Measurements from ENCODE around the gene CEACAM19.

Gene CEACAM19

GRCh38 chr19:44725684-44726083 lies 54.4 kb downstream of the CEACAM19 start:
- DNase-seq, result no peak

GRCh38 chr19:44726465-44726864 lies 55.2 kb downstream of the CEACAM19 start:
- DNase-seq, result no peak

DNA sequence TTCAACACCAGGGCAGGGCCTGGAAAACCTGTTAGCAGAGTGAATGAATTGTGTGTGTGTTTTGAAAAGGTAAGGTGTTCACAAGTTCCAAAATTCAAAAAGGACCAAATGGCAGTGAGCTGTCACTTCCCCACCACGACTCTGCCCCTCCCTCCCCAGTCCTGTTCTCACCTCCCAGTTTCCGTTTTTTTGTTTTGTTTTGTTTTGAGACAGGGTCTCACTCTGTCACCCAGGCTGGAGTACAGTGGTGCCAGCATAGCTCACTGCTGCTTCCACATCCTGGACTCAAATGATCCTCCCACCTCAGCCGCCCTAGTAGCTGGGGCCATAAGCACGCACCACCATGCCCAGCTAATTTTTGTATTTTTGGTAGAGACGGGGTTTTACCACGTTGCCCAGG lies 56.9 kb downstream of the CEACAM19 start:
- DNase-seq, result no peak

DNA sequence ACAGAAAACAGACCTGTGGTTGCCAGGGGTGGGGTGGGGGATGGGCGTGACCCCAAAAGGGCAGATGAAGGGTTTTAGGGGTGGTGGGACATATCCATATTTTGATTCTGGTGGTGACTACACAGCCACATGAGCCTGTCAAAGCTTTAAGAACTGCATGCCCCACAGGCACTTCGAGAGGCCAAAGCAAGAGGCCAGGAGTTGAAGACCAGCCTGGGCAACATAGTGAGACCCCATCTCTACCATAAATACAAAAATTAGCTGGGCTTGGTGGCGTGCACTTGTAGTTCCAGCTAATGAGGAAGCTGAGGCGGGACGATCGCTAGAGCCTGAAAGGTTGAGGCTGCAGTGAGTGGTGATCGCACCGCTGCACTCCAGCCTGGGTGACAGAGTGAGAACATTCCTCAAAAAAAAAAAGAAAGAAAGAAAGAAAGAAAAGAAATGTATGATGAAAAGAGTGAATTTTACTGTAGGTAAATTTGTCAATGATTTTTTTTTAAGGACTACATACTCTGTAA lies 58.3 kb downstream of the CEACAM19 start:
- DNase-seq, result no peak

GRCh38 chr19:44731081-44731480 lies 59.8 kb downstream of the CEACAM19 start:
- no peak for DNase-seq

- no peak for DNase-seq
Measured at GRCh38 chr19:44731622-44732021, 60.3 kb downstream of the CEACAM19 start.

DNA sequence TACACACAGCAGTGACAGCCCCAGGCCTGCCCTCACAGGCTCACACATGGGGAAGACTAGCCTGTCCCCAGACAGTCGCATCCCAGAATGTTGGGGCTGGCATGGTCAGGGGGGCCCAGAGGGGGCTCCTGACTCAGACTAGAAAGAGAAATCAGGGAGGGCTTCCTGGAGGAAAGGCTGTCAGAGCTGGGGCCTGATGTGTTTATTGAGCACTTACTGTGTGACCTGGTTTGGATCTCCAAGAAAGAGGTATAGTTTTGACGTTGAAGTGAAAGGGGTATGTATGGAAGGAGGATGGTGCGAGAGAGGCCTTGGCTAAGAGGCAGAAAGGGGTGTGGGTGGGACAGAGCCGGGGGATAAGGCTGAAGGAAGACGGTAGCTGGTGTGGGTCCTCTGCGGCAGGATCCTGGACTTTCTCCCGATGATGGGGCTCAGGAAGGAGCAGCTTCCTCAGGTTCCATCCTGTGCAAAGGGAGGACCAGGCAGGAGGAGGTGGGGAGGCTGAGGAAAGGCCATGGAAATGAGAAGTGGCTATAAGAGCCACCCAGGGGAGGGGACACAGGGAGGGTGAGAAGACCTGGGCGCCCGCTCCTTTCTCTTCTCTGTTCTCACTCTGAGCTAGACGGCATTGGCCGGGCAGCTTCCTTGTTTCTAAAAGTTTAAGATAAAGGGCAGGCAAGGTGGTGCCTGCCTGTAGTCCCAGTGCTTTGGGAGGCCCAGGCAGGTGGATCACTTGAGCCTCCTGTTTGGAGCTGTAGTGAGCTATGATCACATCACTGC lies 61.1 kb downstream of the CEACAM19 start:
- DNase-seq, result no peak
